UCSD-AML1 (cell line): ENCODE data around the gene TNS1.

ENCODE experiments used
- DNase-seq: peaks from one replicate; lab custom pipeline; 2025; ENCODE audit not compliant: unreplicated experiment; lab: John Stamatoyannopoulos, UW

Gene TNS1

DNA sequence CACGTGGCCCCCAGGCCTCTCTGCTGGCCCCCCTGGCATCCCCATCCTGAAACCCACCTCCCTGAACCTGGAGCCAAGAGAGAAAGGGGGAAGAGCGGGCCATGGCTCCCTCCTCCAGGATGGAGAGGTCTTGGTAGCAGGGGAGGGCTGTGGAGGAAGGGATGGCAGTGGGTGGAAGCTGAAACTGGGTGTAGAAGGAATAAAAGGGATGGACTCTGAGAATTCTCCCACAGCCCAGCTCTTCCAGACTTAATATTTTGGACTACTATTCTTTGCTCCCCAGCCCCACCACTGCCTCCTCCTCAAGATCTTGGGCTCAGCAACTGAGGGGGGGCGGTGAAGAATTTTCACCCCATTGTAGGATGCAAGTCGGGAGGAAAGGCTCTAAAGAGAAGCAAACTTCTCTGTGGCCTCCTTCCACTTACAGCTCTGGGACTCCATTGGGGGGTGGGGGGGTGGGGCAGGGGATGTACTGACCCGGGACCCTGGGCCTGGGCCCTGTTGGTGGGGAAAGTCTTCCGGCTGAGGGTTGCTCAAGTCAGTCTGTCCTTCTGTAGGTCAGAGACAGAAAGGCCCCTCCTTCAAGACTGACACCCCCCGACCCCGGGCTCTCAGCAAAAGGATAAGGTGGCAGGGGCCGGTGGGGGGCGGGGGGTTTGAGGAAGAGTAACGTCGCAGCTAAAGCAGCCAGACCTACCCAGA is 501 bp downstream of the TNS1 start:
- DNase-seq = no peak

DNA sequence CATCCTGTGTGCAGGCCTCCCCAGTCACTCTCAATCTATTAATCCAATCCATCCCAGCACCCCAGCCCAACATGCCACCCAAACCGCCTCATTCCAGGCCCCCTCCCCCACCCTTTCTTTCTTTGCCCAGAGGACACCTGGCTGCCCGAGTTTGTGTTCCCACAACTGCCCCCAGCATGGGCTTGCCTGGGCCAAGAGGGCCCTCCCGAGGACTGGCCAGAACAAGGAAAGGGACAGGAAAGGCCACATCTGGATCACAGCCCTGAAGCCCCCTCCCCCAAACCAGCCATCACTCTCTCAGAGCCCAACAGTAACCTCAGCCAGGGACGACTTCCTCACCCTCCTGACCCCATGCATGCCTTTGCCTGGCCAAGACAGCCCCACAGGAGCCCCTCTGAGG is 1.2 kb downstream of the TNS1 start:
- no peak for DNase-seq

DNA sequence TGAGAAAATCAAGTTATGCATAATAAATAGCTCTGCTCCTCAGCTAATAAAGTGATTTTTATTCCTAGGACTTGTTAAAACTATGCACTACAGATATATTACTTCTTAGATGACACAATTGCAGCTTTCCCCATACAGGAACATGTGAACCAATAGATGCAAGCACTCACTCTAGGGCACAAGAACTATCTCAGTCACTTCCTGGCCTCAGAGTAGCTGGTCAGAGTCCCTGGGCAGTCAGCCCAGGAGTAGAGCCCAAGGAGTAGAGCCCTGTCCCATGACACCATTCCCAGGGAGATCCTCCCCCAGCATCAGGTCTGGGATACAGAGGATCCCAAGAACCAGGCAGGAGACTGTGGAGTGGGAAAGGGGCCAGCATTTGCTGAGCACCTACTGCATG is 2.7 kb downstream of the TNS1 start:
- DNase-seq = no peak

DNA sequence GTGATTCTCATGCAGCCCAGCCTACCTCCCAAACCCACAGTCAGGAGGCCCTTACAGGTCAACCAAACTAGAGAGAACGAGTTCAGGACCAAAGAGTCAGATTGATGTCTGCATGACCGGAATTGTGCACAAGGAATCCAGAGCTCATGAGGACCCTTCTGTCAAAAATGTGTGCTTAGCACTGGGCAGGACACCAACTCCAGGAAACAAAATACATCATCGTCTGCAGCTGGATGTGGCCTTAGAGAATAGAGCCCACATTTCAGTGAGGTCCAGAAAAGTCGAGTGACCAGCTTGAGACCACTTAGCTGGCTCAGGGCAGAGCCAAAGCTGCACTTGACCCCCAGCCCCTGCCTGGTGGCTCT is 3.2 kb downstream of the TNS1 start:
- no peak for DNase-seq

DNA sequence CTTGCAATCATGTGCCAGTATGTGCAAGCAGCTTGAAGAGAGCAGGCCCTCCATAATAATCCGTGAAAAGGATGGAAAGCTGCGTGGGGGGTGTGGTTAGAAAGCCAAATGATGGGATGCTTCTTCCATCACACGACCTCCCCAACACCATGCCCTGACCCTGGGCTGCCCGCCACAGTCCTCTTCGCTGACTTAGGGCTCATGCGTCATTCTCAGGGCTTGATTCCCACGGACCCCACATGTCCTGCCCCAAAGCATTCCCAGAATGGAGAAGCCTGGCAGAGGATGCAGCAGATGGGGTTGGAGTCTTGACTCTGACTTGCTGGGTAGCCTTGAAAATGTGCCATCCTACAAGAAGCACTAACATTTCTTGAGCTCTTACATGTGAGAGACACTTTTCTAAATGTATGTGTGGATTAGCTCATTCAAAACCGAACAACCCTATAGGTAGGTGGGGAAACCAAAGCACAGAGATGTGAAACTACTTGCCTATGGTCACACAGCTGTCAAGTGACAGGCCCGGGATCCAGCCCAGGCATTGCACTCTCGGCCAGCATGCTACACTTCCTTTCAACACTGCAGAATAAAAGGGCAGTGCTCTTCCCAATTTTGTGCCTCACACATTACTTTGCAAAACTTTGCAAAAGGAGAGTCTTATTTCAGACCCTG is 3.7 kb downstream of the TNS1 start:
- no peak for DNase-seq

DNA sequence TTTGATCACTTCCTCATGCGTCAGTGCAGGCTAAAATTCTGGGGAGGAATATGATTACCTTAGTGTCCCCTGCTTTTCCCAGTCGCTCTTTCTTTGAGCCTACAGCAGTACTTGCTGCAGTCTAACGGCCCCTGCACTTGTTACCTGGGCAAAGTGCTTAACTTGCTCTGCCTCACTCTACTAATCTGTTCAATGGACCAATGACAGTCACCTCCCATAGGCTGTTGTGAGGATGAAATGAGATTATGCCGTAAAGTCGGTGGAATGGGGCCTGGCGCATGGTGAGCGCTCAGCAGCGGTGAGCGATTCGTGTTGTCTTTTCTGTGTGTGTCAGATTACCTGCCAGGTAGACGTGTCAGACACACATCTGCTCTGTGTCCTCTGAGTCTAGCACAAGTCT is 5.3 kb downstream of the TNS1 start:
- no peak for DNase-seq

DNA sequence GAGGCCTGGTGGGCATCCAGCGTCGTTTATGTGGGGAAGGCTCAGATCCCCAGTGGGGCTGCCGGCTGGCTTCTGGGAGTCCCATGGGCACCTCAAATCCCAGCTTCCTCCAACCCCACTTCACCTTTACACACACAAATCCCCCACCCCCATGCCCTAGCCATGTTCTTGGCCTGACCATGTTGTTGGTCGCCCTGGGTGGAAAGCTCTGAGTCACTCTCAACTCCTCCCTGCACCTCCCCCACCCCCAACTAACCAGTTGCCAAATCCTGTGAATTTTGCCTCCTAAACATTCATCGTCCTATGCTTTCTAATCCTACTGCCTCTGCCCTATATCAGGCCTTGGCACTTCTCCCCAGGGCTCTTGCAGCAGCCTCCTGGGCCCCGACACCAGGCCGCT is 6.4 kb downstream of the TNS1 start:
- no peak for DNase-seq

DNA sequence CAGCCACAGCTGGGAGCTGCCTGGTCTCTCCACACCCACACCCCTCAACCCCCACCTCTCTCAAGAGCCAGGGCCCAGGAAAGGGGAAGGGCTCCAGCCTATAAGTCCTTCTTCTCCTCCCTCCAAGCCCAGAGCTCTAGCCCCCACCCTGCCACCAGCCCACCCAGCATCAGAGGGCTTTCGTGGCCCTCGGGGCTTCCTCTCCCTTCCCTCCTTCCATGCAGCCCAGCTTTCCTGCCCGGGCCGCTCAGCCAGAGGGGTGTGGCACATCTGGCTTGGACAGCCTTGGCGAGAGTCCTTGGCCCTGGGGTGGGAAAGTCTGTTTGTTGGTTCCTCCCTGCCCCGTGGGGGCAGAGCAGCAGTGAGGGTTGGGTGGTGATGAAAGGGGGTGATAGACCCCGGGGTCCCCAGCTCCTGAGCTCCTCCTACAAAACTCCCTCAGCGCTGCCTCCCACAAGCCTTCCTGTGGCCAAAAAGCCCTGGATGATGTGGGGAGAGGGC is 7.0 kb downstream of the TNS1 start:
- DNase-seq = no peak

DNA sequence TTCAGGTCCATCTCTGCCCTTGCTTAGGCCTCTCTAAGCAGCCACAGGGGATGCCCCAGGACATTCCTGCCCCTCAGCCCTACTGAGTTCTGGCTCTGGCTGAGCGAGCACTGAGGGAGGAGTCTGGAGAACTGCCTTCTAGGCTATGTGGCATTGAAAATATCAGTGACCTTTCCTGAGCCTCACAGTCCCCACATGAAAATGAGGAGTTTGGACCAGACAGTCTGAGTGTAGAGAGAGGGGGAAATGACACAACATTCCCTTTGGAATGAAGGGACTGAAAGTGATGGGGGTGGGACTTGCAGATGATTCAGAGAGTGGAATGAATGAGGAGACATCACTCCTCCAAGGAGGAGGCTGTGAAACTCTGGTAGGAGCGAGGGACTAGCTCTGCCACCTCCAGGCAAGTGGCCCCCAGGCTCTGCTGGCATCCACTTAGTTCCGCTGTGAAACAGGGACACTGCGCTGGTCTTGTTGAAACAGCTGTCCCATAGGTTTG is 8.0 kb downstream of the TNS1 start:
- no peak for DNase-seq

DNA sequence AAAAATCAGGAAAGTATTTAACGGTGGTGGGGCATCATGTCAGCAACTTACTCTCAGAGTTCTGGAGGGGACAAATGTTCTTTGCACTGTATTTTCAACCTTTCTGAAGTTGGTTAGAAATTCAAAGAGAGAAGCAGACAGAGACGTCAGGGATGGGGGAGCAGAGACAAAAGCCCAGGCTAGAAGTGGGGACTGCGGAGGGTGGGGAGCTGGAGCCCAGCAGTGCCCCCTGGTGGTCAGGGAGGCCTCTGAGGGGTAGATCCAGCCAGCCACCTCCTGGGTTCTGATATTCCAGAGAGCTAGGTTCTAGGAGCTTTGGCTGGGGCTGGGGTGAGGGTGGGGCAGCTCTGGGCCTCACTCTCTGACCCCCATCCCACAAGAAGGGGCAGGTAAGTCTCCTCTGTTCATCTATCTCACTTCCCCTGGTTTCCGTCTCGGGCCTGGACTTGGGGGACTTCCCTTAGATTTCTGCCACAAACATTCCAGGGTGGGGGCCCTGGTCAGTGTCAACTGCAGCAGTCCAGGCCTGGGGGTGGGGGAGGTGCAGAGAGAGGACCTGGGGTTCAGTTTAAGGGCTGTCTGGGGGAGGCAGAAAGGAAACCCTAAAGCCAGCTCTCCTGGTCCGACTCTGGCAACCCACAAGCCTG is 8.9 kb downstream of the TNS1 start:
- peak; percentile 59 for DNase-seq

DNA sequence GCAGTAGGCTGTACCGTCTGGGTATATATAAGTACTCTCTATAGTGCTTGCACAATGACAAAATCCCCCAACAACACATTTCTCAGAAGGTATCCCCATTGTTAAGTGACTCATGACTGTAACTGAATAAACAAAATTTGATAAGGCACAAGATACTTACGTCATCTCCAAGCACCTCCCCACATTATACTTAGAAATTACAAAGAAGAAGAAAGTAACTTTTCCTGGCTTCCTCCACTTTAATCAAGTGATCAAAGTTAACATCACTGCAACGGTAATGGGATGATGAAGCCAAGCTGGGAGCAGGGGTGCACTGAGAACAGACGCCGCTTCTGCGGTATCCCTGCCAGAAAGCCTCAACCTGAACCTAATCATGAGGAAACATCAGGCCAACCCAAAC is 9.7 kb downstream of the TNS1 start:
- DNase-seq = no peak

DNA sequence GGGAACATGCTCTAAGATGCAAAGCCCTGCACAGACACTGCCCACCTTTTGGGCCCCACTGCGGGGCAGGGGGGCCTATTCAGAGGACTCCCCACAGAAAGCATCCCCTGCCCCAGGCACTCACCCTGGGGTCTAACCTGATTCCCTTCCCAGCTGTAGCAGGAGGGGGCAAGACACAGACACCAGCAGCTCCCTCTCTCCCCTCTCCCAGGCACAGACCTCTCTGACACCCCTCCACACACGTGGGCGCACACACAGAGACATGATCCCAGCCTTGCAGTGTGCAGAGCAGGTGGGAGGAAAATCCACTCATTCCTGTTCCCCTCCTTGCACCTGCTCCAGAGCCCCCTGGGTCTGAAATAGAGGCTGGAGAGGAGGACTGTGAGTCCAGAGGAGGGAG is 10.7 kb downstream of the TNS1 start:
- DNase-seq = no peak

DNA sequence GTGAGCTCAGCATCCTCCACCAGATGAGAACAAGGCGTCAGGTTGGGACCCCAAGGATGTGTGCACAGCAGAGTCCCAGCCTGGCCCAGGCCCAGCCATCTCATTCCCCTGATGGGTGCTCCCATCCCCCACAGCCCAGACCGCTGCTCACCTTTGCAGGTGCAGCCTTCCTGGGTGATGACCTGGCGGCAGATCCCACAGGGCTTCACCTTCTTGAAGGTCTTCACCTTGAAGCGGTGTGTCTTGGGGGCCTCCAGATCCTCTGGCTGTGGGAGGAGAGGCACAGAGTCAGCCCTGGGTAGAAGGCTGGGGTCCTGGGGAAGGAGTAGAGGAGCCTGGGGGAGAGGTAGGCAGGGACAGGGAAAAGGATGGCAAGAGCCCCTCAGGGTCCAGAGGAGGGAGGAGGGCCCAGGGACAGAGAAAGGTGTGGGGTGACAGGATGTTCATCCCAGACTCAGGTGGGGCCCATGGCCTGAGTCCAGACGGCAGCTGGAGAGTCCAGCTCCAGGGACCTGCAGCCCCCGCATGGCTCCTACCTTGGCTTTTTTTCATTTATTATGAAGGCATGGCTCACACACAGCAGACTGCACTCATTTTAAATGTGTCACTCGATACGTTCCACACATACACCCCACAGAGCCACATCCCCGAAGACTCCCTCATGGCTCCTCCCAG is 11.9 kb downstream of the TNS1 start:
- no peak for DNase-seq

DNA sequence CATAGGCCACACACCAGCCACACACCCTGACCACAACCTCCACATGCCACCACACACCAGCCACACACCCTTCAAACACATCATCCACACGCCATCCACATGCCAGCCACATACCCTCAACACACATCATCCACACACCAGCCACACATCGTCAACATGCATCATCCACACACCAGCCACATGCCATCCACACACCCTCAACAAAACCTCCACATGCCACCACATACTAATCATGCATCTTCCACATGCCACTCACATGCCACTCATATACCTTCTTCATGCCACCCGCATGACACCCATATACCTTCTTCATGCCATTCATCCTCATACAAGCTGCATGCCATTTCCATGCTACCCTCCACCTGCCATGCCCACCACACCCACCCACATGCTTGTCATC is 12.4 kb downstream of the TNS1 start:
- no peak for DNase-seq

DNA sequence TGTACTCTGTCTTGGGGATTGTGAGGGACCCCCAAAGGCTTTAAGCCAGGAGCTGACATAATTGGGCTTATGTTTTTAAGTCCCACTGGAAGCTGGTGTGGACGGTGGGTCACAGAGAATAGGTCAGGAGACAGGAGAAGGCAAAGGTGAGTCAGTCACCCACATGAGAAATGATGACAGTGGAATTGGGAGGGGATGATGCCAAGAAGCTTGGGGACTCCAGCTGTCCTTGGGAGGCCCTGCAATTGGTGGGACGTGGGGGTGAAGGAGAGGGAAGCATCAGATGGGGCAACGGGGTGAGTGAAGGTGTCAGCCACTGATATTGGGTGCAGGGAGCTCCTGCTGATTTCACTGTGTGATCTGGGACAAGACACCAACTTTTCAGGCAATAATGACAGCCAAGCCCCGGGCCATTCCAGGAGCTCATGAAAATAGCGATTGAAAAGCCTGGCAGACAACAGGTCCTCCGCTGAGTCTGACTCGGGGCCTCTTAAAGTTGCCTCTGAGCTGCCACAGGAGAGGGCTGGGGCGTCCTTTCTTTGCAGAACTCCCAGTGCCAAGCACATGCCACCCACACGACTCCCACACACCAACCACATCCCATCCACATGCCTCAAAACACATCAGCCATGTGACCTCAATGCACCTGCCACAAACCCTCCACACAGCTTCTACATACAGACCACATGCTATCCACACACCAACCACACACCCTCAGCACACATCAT is 13.4 kb downstream of the TNS1 start:
- DNase-seq = no peak

DNA sequence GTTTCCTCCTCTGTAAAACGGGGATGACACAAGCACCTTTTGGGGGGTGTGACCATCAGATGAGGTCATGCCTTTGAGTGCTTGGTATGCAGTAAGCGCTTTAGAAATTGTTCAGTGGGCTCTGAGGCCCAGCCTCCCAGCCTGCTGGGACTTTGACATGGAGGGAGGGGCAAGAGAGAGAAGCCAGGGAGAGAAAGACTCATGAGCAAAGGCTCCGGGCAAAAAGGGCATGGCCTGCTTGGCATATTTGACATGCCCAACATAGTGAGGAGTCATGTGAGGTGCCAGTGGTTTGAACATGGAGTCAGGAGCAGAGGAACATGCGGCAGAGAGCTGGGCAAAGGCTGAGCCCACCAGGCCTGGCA is 14.0 kb downstream of the TNS1 start:
- DNase-seq = no peak

DNA sequence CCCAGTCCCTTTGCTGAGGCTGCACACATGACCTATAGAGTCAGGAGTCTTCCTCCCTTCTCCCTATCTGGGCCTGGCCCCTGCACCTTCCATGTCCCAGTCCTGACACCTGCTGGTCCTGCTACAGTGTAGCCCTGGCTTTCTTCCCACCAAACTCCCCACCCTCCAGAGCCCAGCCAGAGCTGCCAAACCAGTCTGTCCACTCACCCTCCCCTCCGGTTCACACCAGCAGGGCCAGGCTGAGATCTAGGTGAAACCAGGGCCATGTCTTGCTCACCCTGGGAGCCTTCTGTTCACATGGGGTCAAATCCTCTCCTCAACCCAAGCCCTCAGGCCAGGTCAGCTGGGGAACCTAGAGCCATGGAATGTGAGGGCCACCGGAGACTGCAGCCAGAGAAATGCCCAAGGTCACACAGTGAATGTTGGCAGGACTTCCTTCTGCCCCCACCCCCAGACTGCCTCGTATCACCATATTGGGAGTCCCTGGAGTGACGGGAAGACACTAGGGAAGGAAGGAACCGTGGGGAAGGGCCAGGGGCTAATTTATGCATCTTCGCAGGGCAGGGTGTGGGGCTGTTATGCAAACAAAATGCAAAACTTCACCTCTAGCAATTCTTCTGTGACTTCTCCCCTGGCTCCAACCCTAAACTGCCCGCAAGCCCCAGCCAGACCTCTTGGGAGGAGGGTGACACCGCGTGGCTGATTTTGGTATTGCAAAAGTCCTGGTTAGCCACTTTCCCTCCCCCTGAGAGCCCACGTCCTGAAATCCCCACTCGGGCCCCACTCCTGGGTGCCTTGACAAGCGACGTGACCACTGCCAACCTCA is 14.6 kb downstream of the TNS1 start:
- DNase-seq = peak; percentile 76

DNA sequence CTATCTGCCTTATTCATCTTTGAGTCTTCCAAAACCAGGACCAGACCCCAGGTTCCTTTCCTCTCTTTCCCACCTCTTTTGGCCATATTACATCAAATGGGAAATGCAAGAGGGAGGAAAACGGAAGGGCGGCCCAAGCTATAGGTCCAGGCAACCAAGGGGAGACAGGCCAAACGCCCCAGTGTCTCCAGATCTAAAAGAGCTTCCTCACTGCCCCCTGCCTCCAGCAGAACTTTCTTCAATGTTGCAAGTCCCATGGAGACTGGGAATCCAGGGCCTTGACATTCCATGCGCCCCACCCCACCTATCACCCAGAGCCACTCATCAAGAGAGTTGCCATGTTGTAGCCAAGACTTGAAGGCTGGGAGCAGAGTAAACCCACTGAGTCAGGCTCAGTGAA is 15.4 kb downstream of the TNS1 start:
- no peak for DNase-seq

DNA sequence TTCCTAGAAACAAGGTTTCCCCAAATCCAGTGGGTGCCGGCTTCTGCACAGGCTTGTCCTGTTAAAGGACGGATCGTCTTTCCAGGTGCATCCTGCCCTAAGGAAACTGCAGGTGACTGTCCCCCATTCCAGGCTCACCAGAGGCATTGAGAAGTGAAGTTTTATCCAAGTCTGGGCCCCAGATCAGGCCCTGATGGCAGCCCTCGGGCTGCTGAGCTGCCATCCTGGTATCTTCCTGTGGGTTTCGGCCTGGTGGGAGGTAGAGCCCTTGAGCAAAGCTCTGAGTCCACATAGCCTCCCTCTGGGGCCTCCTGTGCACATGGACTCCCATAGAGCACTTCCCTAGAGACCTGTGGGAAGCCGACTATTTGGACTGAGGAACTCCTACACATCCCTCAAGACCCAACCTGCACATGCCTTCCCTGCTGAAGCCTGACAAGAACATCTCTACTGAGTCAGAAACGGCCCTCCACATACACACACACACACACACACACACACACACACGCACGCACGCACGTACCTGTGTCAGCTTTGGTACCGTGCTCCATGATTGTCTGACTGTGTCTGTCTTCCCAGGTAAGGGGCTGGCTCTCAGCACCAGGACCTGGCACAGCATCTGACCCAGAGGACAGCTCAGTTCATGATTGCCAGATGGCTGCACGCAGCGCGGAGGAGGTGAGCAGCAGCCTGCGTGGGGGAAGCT is 16.4 kb downstream of the TNS1 start:
- no peak for DNase-seq
